ENCODE results near the gene LDB2. TPM values are rescaled to one million over a fixed set of nuclear protein-coding genes. Genes with fewer than 3 reads are reported as not detected.

LDB2 gene
- total RNA-seq, 4 donors from 2014 or later: 48.8 to 298 (median 152) TPM

DNA sequence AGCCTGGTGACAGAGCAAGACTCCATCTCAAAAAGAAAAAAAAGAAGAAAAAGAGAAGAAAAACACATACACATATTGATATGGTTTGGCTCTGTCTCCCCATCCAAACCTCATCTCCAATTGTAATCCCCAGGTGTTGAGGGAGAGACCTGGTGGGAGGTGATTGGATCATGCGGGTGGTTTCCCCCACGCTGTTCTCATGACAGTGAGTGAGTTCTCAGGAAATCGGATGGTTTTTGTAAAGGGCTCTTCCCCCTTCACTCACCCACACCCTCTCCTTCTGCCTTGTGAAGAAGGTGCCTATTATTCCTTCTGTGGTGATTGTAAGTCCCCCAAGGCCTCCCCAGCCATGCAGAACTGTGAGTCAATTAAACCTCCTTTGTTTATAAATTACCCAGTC is 68.4 kb downstream of the LDB2 start:
- Histone ChIP-seq H3K9me3 (no peaks in the 10 kb centered on the region), H3K36me3 (no peaks in the 10 kb centered on the region), H3K4me1 (no peaks in the 10 kb centered on the region), H3K27ac (no peak overlapping the region), H3K4me3 (no peak overlapping the region), H3K27me3 (no peaks in the 10 kb centered on the region)
- TF ChIP-seq, protein P1, sequence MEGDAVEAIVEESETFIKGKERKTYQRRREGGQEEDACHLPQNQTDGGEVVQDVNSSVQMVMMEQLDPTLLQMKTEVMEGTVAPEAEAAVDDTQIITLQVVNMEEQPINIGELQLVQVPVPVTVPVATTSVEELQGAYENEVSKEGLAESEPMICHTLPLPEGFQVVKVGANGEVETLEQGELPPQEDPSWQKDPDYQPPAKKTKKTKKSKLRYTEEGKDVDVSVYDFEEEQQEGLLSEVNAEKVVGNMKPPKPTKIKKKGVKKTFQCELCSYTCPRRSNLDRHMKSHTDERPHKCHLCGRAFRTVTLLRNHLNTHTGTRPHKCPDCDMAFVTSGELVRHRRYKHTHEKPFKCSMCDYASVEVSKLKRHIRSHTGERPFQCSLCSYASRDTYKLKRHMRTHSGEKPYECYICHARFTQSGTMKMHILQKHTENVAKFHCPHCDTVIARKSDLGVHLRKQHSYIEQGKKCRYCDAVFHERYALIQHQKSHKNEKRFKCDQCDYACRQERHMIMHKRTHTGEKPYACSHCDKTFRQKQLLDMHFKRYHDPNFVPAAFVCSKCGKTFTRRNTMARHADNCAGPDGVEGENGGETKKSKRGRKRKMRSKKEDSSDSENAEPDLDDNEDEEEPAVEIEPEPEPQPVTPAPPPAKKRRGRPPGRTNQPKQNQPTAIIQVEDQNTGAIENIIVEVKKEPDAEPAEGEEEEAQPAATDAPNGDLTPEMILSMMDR (IDR thresholded peaks at IDR 0.05): no peak
- TF ChIP-seq POLR2A (IDR thresholded peaks at IDR 0.05): no peak
- intact Hi-C loops (cut with DNase I; ENCODE audit: low total_unique reads): no loop called here
- DNase-seq: no peak

DNA sequence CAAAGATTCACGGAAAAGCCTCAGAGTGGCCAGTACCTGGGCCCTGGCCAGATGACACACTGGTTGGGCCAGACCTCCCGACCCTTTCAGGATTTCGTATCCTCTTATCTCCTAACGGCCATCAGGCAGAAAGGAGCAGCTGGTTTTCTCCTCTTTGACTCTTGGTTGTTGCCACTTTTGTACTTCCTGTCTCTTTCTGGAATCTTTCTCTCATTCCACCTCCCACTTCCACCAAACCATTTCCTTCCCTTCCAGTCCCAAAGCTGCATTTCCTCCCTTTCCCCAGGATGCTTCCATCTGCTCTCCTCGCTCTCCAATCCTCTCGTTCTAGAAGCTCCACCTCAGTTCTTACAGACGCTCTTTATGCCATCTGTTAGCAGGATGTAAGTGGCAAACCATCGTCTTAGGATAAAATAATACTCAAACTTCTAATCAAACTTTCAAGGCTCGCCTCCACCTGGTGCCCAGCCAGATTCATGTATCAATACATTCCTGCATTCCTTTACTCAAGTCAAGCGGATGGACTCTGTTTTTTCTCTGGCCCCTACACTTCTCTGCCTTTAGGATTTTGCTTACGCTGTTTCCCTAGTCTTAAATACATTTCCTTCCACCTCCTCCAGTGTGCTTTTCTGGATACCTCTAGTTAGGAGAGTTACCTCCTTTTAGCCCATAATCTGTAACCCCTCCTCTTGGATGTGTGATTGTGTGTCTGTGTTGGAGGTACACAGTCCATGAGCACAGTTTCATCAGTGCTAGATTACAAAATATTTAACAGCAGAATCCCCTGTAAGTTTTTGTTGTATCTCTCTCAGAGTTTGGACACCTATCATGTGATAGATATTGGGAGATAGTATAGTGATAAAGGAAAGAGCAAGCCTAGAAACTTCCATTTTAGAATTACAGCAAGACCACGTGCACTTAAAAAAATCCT is 70.4 kb downstream of the LDB2 start:
- Histone ChIP-seq H3K9me3 (no peaks in the 10 kb centered on the region), H3K27me3 (no peaks in the 10 kb centered on the region), H3K4me1 (no peaks in the 10 kb centered on the region), H3K4me3 (no peak overlapping the region), H3K27ac (peak overlapping the region; percentile 61 to 64), H3K36me3 (no peaks in the 10 kb centered on the region)
- no peak for TF ChIP-seq POLR2A (IDR thresholded peaks at IDR 0.05)
- TF ChIP-seq, protein P1 (IDR thresholded peaks at IDR 0.05): no peak
- intact Hi-C loops (cut with DNase I; ENCODE audit: low total_unique reads): no loop called here
- peak in 1 of 2 donors; percentile 36 for DNase-seq

DNA sequence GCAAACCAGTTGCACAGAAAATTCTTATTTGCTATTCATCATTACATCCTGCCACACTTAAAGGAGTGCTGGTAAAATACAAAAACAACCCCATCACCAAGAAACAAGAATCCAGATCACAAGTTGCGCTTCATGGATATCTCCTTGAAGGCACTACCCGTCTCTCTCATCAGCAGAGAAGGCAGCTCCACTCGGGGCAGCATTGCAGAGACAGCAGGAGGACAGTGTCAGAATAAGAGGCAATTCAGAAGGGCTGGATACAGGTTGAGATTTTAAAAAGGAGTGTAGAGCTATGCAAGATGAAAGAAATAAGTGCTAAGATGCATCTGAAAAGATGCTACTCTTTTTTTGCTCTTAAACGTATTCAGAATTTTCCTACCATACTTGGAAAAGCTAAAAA is 71.4 kb downstream of the LDB2 start:
- Histone ChIP-seq H3K4me1 (no peaks in the 10 kb centered on the region), H3K9me3 (no peaks in the 10 kb centered on the region), H3K27ac (peak overlapping the region; percentile 61 to 64), H3K27me3 (no peaks in the 10 kb centered on the region), H3K36me3 (no peaks in the 10 kb centered on the region), H3K4me3 (no peak overlapping the region)
- TF ChIP-seq, protein P1 (IDR thresholded peaks at IDR 0.05): no peak
- no peak for TF ChIP-seq POLR2A (IDR thresholded peaks at IDR 0.05)
- DNase-seq: no peak
- intact Hi-C loops (cut with DNase I; ENCODE audit: low total_unique reads): no loop called here

DNA sequence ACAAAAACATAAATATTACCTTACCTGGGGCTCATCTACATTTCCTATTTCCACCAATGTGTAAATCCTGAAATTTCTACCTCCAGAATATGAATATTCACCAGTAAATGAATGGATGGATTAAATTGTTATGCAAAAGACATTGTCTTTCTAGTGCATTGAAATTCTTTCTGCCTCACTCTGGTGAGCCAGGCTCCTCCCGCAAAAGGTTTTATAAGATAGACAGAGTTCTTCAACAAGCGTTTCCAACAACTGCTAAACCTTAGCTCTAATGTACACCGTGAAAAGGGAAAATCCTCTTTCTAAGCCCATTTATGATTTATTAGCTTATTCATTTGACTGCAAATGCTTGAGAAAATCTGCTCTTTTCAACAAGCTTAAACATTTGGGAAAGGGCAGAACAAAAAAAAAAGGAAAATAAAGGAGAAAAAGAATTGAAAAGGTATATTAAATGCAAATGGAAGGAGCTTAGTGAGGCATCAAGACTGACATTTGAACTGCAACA is 72.0 kb downstream of the LDB2 start:
- DNase-seq: no peak
- H3K4me3 ChIP-seq: no peak overlapping the region
- intact Hi-C loops (cut with DNase I; ENCODE audit: low total_unique reads): no loop called here
- no peak for TF ChIP-seq POLR2A (IDR thresholded peaks at IDR 0.05)
- TF ChIP-seq, protein P1 (IDR thresholded peaks at IDR 0.05): no peak
- H3K9me3 ChIP-seq: no peaks in the 10 kb centered on the region
- no peaks in the 10 kb centered on the region for H3K36me3 ChIP-seq
- peak overlapping the region in 1 of 2 donors; percentile 64 for H3K27ac ChIP-seq
- H3K27me3 ChIP-seq: no peaks in the 10 kb centered on the region
- H3K4me1 ChIP-seq: no peaks in the 10 kb centered on the region

DNA sequence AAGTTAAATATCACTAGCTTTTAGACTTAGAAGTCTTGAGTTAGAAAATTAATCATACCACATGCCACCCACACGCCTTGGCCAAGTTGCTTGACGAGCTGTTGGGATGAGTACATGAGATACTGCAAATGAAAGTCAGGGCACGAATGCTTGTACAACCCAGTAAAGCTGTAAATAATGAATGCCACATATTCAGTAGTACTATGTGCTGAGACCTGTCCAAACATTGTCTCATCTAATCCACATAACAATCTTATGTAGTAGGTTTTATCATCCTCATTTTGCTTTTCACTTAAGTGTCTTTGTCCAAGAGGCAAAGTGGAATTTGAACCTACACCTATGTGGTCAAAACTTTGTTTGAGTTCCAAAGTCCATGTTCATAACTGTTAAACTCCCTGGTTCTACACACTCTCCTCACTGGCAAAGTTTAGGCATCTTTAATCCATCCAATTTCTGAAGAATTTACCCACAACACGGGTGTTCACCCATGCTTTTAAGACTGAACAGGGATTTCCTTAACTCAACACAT is 74.1 kb downstream of the LDB2 start:
- Histone ChIP-seq H3K4me1 (peaks cover 0 to 3% of the 10 kb centered on the region in 2 donors), H3K4me3 (no peak overlapping the region), H3K27me3 (no peaks in the 10 kb centered on the region), H3K36me3 (no peaks in the 10 kb centered on the region), H3K27ac (no peak overlapping the region), H3K9me3 (no peaks in the 10 kb centered on the region)
- TF ChIP-seq, protein P1 (IDR thresholded peaks at IDR 0.05): no peak
- no peak for TF ChIP-seq POLR2A (IDR thresholded peaks at IDR 0.05)
- no peak for DNase-seq
- intact Hi-C loops (cut with DNase I; ENCODE audit: low total_unique reads): no loop called here

Measured in uterus (tissue), 4 donors.